Measurements from ENCODE around the gene BYSL. TPM values are rescaled to one million over a fixed set of nuclear protein-coding genes. Genes with fewer than 3 reads are reported as not detected.

BYSL gene
- total RNA-seq, 1 donor from 2014 or later = 43.2 TPM

DNA sequence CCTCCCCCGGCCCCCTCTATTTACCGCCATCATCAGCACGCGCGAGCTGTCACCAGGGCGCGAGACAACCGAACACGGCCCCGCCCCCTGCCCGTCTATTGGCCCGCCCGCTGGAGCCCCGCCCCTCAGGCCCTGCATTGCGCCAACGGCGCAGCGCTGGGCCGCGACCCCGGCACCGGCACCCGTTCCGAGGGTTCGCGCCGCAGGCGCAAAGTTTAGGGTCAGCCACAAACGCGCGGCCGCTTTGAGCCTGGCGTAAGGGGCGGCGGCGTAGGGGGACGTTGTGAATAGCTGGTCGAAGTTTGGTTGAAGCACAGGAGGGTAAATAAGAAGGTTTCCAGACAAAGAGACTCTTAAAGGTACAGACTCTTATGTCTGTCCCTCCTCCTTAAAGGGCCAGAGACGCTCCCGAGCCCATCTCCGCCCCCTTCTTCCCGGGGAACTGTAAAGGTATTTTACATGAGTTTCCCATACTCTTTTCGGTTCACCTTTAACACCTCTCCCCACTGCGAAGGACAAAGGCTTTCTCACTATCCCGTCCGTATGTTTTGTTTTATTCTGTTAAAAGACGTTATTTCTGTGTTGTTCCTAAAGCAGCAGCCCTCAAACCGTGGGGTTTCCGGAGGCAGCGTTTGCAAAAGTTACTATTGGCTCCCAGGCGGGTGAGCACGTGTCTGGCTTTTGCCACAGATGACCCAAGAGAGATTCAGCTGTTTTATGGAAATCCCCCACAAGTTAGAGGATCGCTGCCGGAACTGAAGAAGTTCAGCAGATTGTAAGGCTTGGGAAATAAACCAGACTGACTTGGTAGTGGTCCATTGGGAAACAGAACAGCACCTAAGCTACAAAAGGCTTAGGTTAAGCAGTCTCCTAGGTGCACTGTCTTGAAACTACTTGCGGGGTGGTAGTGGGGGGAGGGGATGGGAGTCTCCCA is 25.7 kb upstream of the BYSL start, which contains the start of gene USP49:
Gene USP49 (minus strand): TSS at position 76 of the 934 bp plus-strand sequence. CDS start 88,392 bp downstream, outside the sequence.
- ChIA-PET CTCF (interaction anchor here (0.7 to 3.0 kb wide), 7 partner anchors 26 to 149 kb away, joined by 3 to 21 read pairs (median 6); partner anchors contain the start of genes BYSL, MED20 and TOMM6), POLR2A (interaction anchor here (0.5 to 5.5 kb wide), 36 partner anchors 9 to 1676 kb away, joined by 3 to 60 read pairs (median 4); partner anchors contain the start of genes BICRAL, BYSL, CCND3 and MED20)
- Mint-ChIP-seq H3K27ac (peak within 1 kb of the TSS; percentile 95), H3K27me3 (no peaks in the 10 kb centered on the region), H3K36me3 (ENCODE audit: low read depth) (peaks cover 8% of the 10 kb centered on the region), H3K4me1 (peaks cover 14% of the 10 kb centered on the region), H3K9me3 (no peaks in the 10 kb centered on the region), H3K4me3 (no peak within 1 kb of the TSS)
- TF ChIP-seq, protein P1, sequence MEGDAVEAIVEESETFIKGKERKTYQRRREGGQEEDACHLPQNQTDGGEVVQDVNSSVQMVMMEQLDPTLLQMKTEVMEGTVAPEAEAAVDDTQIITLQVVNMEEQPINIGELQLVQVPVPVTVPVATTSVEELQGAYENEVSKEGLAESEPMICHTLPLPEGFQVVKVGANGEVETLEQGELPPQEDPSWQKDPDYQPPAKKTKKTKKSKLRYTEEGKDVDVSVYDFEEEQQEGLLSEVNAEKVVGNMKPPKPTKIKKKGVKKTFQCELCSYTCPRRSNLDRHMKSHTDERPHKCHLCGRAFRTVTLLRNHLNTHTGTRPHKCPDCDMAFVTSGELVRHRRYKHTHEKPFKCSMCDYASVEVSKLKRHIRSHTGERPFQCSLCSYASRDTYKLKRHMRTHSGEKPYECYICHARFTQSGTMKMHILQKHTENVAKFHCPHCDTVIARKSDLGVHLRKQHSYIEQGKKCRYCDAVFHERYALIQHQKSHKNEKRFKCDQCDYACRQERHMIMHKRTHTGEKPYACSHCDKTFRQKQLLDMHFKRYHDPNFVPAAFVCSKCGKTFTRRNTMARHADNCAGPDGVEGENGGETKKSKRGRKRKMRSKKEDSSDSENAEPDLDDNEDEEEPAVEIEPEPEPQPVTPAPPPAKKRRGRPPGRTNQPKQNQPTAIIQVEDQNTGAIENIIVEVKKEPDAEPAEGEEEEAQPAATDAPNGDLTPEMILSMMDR (IDR thresholded peaks at IDR 0.05) = no peak
- peak; percentile 90 for DNase-seq
- intact Hi-C loops (cut with micrococcal nuclease) = loop anchor here (1.0 to 5.0 kb wide), 8 partner anchors 26 to 1877 kb away; partner anchors contain the start of genes BYSL, CCND3, MED20 and NFYA
- ATAC-seq (ENCODE audit: low read depth) = peak; percentile 92

DNA sequence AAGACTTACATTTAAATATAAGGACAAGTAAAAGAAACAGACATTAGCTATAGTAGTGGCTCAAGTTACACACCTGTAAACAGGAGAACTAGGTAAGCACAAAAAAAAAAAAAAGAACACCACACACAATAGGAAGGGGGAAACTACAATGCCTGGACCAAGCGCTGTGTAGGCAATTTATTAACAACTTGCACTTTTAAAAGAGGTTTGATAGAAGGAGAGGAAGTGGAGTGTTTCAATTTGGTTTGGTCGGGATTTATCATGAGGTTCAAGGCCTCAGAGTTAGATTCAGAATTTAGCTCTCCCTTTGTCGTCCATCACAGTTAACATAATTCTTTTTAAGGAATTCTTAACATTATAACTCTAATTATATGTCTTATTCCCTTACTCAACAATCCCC is 25.0 kb upstream of the BYSL start:
- no peak for DNase-seq
- intact Hi-C loops (cut with micrococcal nuclease) = loop anchor here (5.0 kb wide), 2 partner anchors 131 to 1876 kb away; partner anchors contain the start of gene VEGFA
- peaks cover 14% of the 10 kb centered on the region for H3K4me1 Mint-ChIP-seq
- H3K27me3 Mint-ChIP-seq = no peaks in the 10 kb centered on the region
- no peak overlapping the region for H3K4me3 Mint-ChIP-seq
- no peak for ATAC-seq (ENCODE audit: low read depth)
- peak overlapping the region; percentile 95 for H3K27ac Mint-ChIP-seq
- CTCF ChIA-PET = interaction anchor here (1.1 to 3.0 kb wide), 6 partner anchors 25 to 148 kb away, joined by 3 to 21 read pairs (median 6); partner anchors contain the start of genes BYSL, MED20 and TOMM6
- POLR2A ChIA-PET = interaction anchor here (0.5 to 5.5 kb wide), 20 partner anchors 10 to 1675 kb away, joined by 3 to 60 read pairs (median 6); partner anchors contain the start of genes BYSL, CCND3, MED20 and TAF8
- no peaks in the 10 kb centered on the region for H3K9me3 Mint-ChIP-seq
- H3K36me3 Mint-ChIP-seq (ENCODE audit: low read depth) = peaks cover 8% of the 10 kb centered on the region
- TF ChIP-seq, protein P1 (IDR thresholded peaks at IDR 0.05) = no peak

DNA sequence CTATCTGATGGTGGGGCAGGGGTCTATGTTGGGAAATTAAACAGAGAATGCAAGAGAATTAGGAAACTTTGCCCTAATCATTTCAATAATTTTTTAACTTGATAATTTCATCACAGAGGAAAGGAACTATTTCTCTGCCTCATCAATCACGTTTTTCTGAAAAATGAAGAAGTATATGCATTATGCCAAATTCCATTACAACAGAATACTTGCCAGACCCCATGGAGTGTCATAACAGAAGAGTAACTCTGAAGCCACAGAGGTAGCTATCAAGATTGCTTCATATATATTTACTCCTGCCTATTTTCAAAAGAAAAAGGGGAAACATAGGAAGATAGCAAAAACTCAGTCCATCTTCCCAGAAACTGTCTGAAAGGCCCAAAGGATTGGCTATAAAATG is 20.4 kb upstream of the BYSL start:
- intact Hi-C loops (cut with micrococcal nuclease) = no loop called here
- TF ChIP-seq, protein P1 (IDR thresholded peaks at IDR 0.05) = no peak

DNA sequence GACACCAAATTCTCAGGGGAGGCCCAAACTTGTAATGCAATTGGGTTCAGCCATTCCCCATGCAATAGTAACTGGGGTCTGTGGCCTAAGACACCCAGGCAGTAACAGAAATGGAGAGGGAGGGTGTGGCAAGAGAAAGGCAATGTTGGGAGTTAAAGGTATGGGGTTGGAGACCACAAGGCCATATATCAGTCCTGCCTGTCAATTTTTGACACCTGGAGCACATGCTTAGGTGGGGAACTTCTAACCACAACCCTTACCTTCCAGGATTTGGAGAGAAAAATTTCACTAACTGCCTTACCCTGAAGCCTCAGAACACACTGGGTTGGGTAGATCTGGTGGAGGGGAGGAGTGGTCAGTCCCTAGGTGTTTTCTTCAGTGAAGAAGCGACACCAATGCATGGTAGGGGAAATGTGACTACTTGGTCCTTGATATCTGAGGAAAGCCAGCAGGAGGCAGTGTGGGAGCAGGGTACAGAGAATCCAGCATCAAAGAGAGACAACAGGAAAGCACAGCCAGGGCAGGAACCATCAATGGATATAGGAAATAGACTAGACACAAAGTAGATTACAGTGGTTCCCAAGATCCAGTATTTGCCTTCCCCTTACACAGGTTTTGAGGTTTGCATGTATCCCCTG is 19.3 kb upstream of the BYSL start:
- intact Hi-C loops (cut with micrococcal nuclease) = loop anchor here (1.0 kb wide), 1 partner anchor 142 kb away; no protein-coding TSS in a partner anchor
- H3K9me3 Mint-ChIP-seq = no peaks in the 10 kb centered on the region
- DNase-seq = no peak
- no peaks in the 10 kb centered on the region for H3K27me3 Mint-ChIP-seq
- peaks cover 32% of the 10 kb centered on the region for H3K36me3 Mint-ChIP-seq (ENCODE audit: low read depth)
- ChIA-PET CTCF (interaction anchor here (0.8 to 2.0 kb wide), 4 partner anchors 37 to 142 kb away, joined by 3 to 12 read pairs (median 5); no protein-coding TSS in a partner anchor), POLR2A (no interaction called here)
- H3K4me1 Mint-ChIP-seq = no peaks in the 10 kb centered on the region
- H3K27ac Mint-ChIP-seq = no peak overlapping the region
- TF ChIP-seq, protein P1 (IDR thresholded peaks at IDR 0.05) = no peak
- peak; percentile 37 for ATAC-seq (ENCODE audit: low read depth)
- no peak overlapping the region for H3K4me3 Mint-ChIP-seq

More for the DNA sequence above, 20.4 kb upstream of the BYSL start:
- H3K27me3 Mint-ChIP-seq = no peaks in the 10 kb centered on the region
- H3K36me3 Mint-ChIP-seq (ENCODE audit: low read depth) = peaks cover 22% of the 10 kb centered on the region
- no peak overlapping the region for H3K27ac Mint-ChIP-seq
- DNase-seq (no peak), ATAC-seq (ENCODE audit: low read depth) (no peak)
- no peak overlapping the region for H3K4me3 Mint-ChIP-seq
- peaks cover 10% of the 10 kb centered on the region for H3K4me1 Mint-ChIP-seq
- POLR2A ChIA-PET = interaction anchor here (0.7 kb wide), 1 partner anchor 149 kb away, joined by 3 read pairs; the partner anchor contains the start of gene TAF8
- CTCF ChIA-PET = interaction anchor here (0.7 to 0.8 kb wide), 2 partner anchors 141 to 143 kb away, joined by 3 read pairs; no protein-coding TSS in a partner anchor
- no peaks in the 10 kb centered on the region for H3K9me3 Mint-ChIP-seq
